ENCODE results near the gene GOLGA1.

GOLGA1 gene

DNA sequence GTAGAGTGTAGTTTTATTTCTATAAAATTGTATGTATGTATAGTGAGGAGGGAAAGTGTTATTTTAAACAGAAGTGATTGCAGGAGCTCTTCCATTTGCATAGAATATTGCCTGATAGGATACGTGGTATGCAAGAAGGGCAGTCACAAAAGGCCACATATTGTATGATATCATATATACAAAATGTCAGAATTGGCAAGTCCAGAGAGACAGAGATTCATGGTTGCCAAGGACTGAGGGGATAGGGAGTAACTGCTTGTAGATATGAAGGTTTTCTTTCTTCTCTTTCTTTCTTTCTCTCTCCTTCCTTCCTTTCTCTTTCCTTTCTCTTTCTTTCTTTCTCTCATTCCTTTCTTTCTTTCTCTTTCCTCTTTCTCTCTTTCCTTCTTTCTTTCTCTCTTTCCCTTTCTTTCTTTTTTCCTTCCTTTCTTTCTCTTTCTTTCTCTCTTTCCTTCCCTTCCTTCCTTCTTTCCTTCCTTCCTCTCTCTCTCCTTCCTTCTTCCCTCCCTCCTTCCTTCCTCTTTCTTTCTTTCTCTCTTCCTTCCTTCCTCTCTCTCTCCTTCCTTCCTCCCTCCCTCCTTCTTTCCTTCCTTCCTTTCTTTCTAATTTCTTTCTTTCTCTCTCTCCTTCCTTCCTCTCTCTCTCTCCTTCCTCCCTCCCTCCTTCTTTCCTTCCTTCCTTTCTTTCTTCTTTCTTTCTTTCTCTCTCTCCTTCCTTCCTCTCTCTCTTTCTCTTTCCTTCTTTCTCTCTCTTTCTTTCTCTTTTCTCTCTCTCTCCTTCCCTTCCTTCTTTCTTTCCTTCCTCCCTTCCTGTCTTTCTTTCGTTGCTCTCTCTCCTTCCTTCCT lies 112.2 kb downstream of the GOLGA1 start:
- no peak overlapping the region for H3K27ac ChIP-seq
- TF ChIP-seq, protein P1, sequence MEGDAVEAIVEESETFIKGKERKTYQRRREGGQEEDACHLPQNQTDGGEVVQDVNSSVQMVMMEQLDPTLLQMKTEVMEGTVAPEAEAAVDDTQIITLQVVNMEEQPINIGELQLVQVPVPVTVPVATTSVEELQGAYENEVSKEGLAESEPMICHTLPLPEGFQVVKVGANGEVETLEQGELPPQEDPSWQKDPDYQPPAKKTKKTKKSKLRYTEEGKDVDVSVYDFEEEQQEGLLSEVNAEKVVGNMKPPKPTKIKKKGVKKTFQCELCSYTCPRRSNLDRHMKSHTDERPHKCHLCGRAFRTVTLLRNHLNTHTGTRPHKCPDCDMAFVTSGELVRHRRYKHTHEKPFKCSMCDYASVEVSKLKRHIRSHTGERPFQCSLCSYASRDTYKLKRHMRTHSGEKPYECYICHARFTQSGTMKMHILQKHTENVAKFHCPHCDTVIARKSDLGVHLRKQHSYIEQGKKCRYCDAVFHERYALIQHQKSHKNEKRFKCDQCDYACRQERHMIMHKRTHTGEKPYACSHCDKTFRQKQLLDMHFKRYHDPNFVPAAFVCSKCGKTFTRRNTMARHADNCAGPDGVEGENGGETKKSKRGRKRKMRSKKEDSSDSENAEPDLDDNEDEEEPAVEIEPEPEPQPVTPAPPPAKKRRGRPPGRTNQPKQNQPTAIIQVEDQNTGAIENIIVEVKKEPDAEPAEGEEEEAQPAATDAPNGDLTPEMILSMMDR (conservative IDR thresholded peaks at IDR 0.05) = no peak

Data from VCaP (cell line).